ENCODE measurements around the gene STMN3.
A peak's percentile ranks its signal among the peaks of the same experiment; 100 is the strongest.
"Not testable (repeated sequence)": the region's sequence is repeated elsewhere in the genome, so short reads cannot be mapped to it uniquely, and the experiment has no call there.

The STMN3 gene

GRCh38 chr20:63661959-63662812, 9.0 kb upstream of the STMN3 start:
- Histone ChIP-seq H3K4me1 (ENCODE audit: control insufficient read depth, insufficient read depth, low read length) (peaks cover 3% of the 10 kb centered on the region), H3K4me3 (ENCODE audit: insufficient read depth, low read depth, low read length) (no peak overlapping the region), H3K9me3 (ENCODE audit: control insufficient read depth, low read length) (no peaks in the 10 kb centered on the region), H3K27ac (ENCODE audit: insufficient read depth, low read depth, low read length, poor library complexity, severe bottlenecking) (no peak overlapping the region), H3K36me3 (ENCODE audit: control insufficient read depth, insufficient read depth, low read length) (no peaks in the 10 kb centered on the region), H3K27me3 (ENCODE audit: control insufficient read depth, insufficient read depth, low read length, poor library complexity, severe bottlenecking) (no peaks in the 10 kb centered on the region)
- WGBS, 2 experiments: 93 to 95% methylated on average over 33 of the region's 33 CpGs

GRCh38 chr20:63661108-63661507, 7.9 kb upstream of the STMN3 start:
- WGBS, 2 experiments: 93 to 95% methylated on average over 22 of the region's 22 CpGs
- peaks cover 3% of the 10 kb centered on the region for H3K4me1 ChIP-seq (ENCODE audit: control insufficient read depth, insufficient read depth, low read length)
- H3K27me3 ChIP-seq (ENCODE audit: control insufficient read depth, insufficient read depth, low read length, poor library complexity, severe bottlenecking): no peaks in the 10 kb centered on the region
- no peaks in the 10 kb centered on the region for H3K9me3 ChIP-seq (ENCODE audit: control insufficient read depth, low read length)
- H3K27ac ChIP-seq (ENCODE audit: insufficient read depth, low read depth, low read length, poor library complexity, severe bottlenecking): no peak overlapping the region
- H3K36me3 ChIP-seq (ENCODE audit: control insufficient read depth, insufficient read depth, low read length): no peaks in the 10 kb centered on the region
- no peak overlapping the region for H3K4me3 ChIP-seq (ENCODE audit: insufficient read depth, low read depth, low read length)

- Histone ChIP-seq H3K4me3 (ENCODE audit: insufficient read depth, low read depth, low read length) (no peak overlapping the region), H3K9me3 (ENCODE audit: control insufficient read depth, low read length) (no peaks in the 10 kb centered on the region), H3K36me3 (ENCODE audit: control insufficient read depth, insufficient read depth, low read length) (no peaks in the 10 kb centered on the region), H3K27ac (ENCODE audit: insufficient read depth, low read depth, low read length, poor library complexity, severe bottlenecking) (no peak overlapping the region), H3K4me1 (ENCODE audit: control insufficient read depth, insufficient read depth, low read length) (peaks cover 3% of the 10 kb centered on the region), H3K27me3 (ENCODE audit: control insufficient read depth, insufficient read depth, low read length, poor library complexity, severe bottlenecking) (no peaks in the 10 kb centered on the region)
- WGBS, 2 experiments: 92 to 93% methylated on average over 8 of the region's 8 CpGs
Measured at GRCh38 chr20:63660622-63661021, 7.4 kb upstream of the STMN3 start.

- not testable (repeated sequence) for H3K36me3 ChIP-seq (ENCODE audit: control insufficient read depth, insufficient read depth, low read length); H3K4me1 ChIP-seq (ENCODE audit: control insufficient read depth, insufficient read depth, low read length); H3K27me3 ChIP-seq (ENCODE audit: control insufficient read depth, insufficient read depth, low read length, poor library complexity, severe bottlenecking); H3K9me3 ChIP-seq (ENCODE audit: control insufficient read depth, low read length); H3K4me3 ChIP-seq (ENCODE audit: insufficient read depth, low read depth, low read length); H3K27ac ChIP-seq (ENCODE audit: insufficient read depth, low read depth, low read length, poor library complexity, severe bottlenecking)
- 89 to 91% methylated on average over 10 of the region's 10 CpGs for WGBS, 2 experiments
Measured at GRCh38 chr20:63660174-63660573, 7.0 kb upstream of the STMN3 start.

- Histone ChIP-seq H3K4me3 (ENCODE audit: insufficient read depth, low read depth, low read length) (peak overlapping the region; percentile 94), H3K36me3 (ENCODE audit: control insufficient read depth, insufficient read depth, low read length) (no peaks in the 10 kb centered on the region), H3K9me3 (ENCODE audit: control insufficient read depth, low read length) (no peaks in the 10 kb centered on the region), H3K4me1 (ENCODE audit: control insufficient read depth, insufficient read depth, low read length) (no peaks in the 10 kb centered on the region), H3K27ac (ENCODE audit: insufficient read depth, low read depth, low read length, poor library complexity, severe bottlenecking) (no peak overlapping the region), H3K27me3 (ENCODE audit: control insufficient read depth, insufficient read depth, low read length, poor library complexity, severe bottlenecking) (no peaks in the 10 kb centered on the region)
- 84 to 85% methylated on average over 13 of the region's 13 CpGs for WGBS, 2 experiments
Measured at GRCh38 chr20:63659370-63659769, 6.1 kb upstream of the STMN3 start.

GRCh38 chr20:63658749-63659187, 5.5 kb upstream of the STMN3 start:
- H3K9me3 ChIP-seq (ENCODE audit: control insufficient read depth, low read length): no peaks in the 10 kb centered on the region
- H3K4me3 ChIP-seq (ENCODE audit: insufficient read depth, low read depth, low read length): peak overlapping the region; percentile 94
- H3K4me1 ChIP-seq (ENCODE audit: control insufficient read depth, insufficient read depth, low read length): no peaks in the 10 kb centered on the region
- no peaks in the 10 kb centered on the region for H3K36me3 ChIP-seq (ENCODE audit: control insufficient read depth, insufficient read depth, low read length)
- H3K27ac ChIP-seq (ENCODE audit: insufficient read depth, low read depth, low read length, poor library complexity, severe bottlenecking): no peak overlapping the region
- 8% methylated on average over 25 of the region's 25 CpGs for WGBS, 2 experiments
- no peaks in the 10 kb centered on the region for H3K27me3 ChIP-seq (ENCODE audit: control insufficient read depth, insufficient read depth, low read length, poor library complexity, severe bottlenecking)

- peak within 1 kb of the TSS; percentile 94 for H3K4me3 ChIP-seq (ENCODE audit: insufficient read depth, low read depth, low read length)
- no peaks in the 10 kb centered on the region for H3K4me1 ChIP-seq (ENCODE audit: control insufficient read depth, insufficient read depth, low read length)
- no peaks in the 10 kb centered on the region for H3K27me3 ChIP-seq (ENCODE audit: control insufficient read depth, insufficient read depth, low read length, poor library complexity, severe bottlenecking)
- no peaks in the 10 kb centered on the region for H3K9me3 ChIP-seq (ENCODE audit: control insufficient read depth, low read length)
- H3K36me3 ChIP-seq (ENCODE audit: control insufficient read depth, insufficient read depth, low read length): no peaks in the 10 kb centered on the region
- H3K27ac ChIP-seq (ENCODE audit: insufficient read depth, low read depth, low read length, poor library complexity, severe bottlenecking): no peak within 1 kb of the TSS
- 10 to 11% methylated on average over 73 of the region's 73 CpGs for WGBS, 2 experiments
Measured at GRCh38 chr20:63657937-63658748, 4.9 kb upstream of the STMN3 start, which contains the start of gene RTEL1. Gene RTEL1, plus strand, starts transcription at chr20:63658312. Its CDS starts 1,091 bp downstream, at chr20:63659403.

GRCh38 chr20:63657260-63657936, 4.2 kb upstream of the STMN3 start:
- 88 to 89% methylated on average over 31 of the region's 31 CpGs for WGBS, 2 experiments
- H3K27me3 ChIP-seq (ENCODE audit: control insufficient read depth, insufficient read depth, low read length, poor library complexity, severe bottlenecking): peaks cover 5% of the 10 kb centered on the region
- no peak overlapping the region for H3K4me3 ChIP-seq (ENCODE audit: insufficient read depth, low read depth, low read length)
- no peak overlapping the region for H3K27ac ChIP-seq (ENCODE audit: insufficient read depth, low read depth, low read length, poor library complexity, severe bottlenecking)
- H3K4me1 ChIP-seq (ENCODE audit: control insufficient read depth, insufficient read depth, low read length): peaks cover 4% of the 10 kb centered on the region
- no peaks in the 10 kb centered on the region for H3K36me3 ChIP-seq (ENCODE audit: control insufficient read depth, insufficient read depth, low read length)
- H3K9me3 ChIP-seq (ENCODE audit: control insufficient read depth, low read length): no peaks in the 10 kb centered on the region

GRCh38 chr20:63656451-63656850, 3.2 kb upstream of the STMN3 start:
- peaks cover 12% of the 10 kb centered on the region for H3K4me1 ChIP-seq (ENCODE audit: control insufficient read depth, insufficient read depth, low read length)
- no peak overlapping the region for H3K4me3 ChIP-seq (ENCODE audit: insufficient read depth, low read depth, low read length)
- H3K36me3 ChIP-seq (ENCODE audit: control insufficient read depth, insufficient read depth, low read length): no peaks in the 10 kb centered on the region
- 92 to 93% methylated on average over 3 of the region's 3 CpGs for WGBS, 2 experiments
- H3K27me3 ChIP-seq (ENCODE audit: control insufficient read depth, insufficient read depth, low read length, poor library complexity, severe bottlenecking): peaks cover 14% of the 10 kb centered on the region
- no peak overlapping the region for H3K27ac ChIP-seq (ENCODE audit: insufficient read depth, low read depth, low read length, poor library complexity, severe bottlenecking)
- no peaks in the 10 kb centered on the region for H3K9me3 ChIP-seq (ENCODE audit: control insufficient read depth, low read length)

- Histone ChIP-seq H3K27ac (ENCODE audit: insufficient read depth, low read depth, low read length, poor library complexity, severe bottlenecking) (no peak overlapping the region), H3K4me1 (ENCODE audit: control insufficient read depth, insufficient read depth, low read length) (peaks cover 12% of the 10 kb centered on the region), H3K27me3 (ENCODE audit: control insufficient read depth, insufficient read depth, low read length, poor library complexity, severe bottlenecking) (peaks cover 21% of the 10 kb centered on the region), H3K4me3 (ENCODE audit: insufficient read depth, low read depth, low read length) (no peak overlapping the region), H3K36me3 (ENCODE audit: control insufficient read depth, insufficient read depth, low read length) (no peaks in the 10 kb centered on the region), H3K9me3 (ENCODE audit: control insufficient read depth, low read length) (no peaks in the 10 kb centered on the region)
- WGBS, 2 experiments: 79 to 83% methylated on average over 4 of the region's 4 CpGs
Measured at GRCh38 chr20:63655249-63655648, 2.0 kb upstream of the STMN3 start.
